WTC11 (cell line): ENCODE measurements around the gene RAB3A.

Source experiments
- SP1 ChIP-seq: sonication (generic); formaldehyde crosslinking; conservative IDR thresholded peaks from 2 replicates; pipeline ENCODE4 v1.8.1; 2022; ENCODE audit warnings: missing genetic modification reagents
- ZNF138 ChIP-seq: sonication (generic); formaldehyde crosslinking; conservative IDR thresholded peaks from 2 replicates; pipeline ENCODE4 v1.8.1; 2022; ENCODE audit warnings: mild to moderate bottlenecking, moderate library complexity, missing genetic modification reagents
- ZNF281 ChIP-seq: sonication (generic); formaldehyde crosslinking; IDR thresholded peaks from 2 replicates; pipeline ENCODE4 v1.8.0; 2023; ENCODE audit warnings: mild to moderate bottlenecking, missing genetic modification reagents
- TF ChIP-seq, protein P1 (sequence below): fragments of 200-600 bp; IDR thresholded peaks from 2 replicates; pipeline ENCODE4 v1.8.0; 2022; ENCODE audit warnings: antibody characterized with exemption

- TF ChIP-seq, protein P1, sequence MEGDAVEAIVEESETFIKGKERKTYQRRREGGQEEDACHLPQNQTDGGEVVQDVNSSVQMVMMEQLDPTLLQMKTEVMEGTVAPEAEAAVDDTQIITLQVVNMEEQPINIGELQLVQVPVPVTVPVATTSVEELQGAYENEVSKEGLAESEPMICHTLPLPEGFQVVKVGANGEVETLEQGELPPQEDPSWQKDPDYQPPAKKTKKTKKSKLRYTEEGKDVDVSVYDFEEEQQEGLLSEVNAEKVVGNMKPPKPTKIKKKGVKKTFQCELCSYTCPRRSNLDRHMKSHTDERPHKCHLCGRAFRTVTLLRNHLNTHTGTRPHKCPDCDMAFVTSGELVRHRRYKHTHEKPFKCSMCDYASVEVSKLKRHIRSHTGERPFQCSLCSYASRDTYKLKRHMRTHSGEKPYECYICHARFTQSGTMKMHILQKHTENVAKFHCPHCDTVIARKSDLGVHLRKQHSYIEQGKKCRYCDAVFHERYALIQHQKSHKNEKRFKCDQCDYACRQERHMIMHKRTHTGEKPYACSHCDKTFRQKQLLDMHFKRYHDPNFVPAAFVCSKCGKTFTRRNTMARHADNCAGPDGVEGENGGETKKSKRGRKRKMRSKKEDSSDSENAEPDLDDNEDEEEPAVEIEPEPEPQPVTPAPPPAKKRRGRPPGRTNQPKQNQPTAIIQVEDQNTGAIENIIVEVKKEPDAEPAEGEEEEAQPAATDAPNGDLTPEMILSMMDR: no peak
- TF ChIP-seq ZNF281 (CRISPR knock-in tag) (no peak), SP1 (CRISPR knock-in tag) (no peak), ZNF138 (CRISPR knock-in tag) (no peak)
Measured at GRCh38 chr19:18202397-18202777, 1.5 kb downstream of the RAB3A start.
